Activated CD8-positive, alpha-beta memory T cell treated with anti-CD3 and anti-CD28 coated beads, Interleukin-2, amount 50 U/mL, for 48 hours (primary cell): ENCODE results near the gene SERPINA1.

ENCODE experiments used
- DNase-seq: peaks from one replicate; pipeline ENCODE4 v3.0.0-alpha.2; 2020

SERPINA1 gene

GRCh38 chr14:94368956-94369355 is 19.4 kb downstream of the SERPINA1 start:
- no peak for DNase-seq

GRCh38 chr14:94368243-94368590 is 20.2 kb downstream of the SERPINA1 start:
- DNase-seq: no peak

- DNase-seq: no peak
These were observed 20.8 kb downstream of the SERPINA1 start for GRCh38 chr14:94367347-94368242.

GRCh38 chr14:94366146-94366915 is 22.1 kb downstream of the SERPINA1 start, which contains the start of gene SERPINA2:
SERPINA2 (minus strand) TSS chr14:94366698.
- no peak for DNase-seq

- DNase-seq: no peak
These were observed 22.8 kb downstream of the SERPINA1 start for GRCh38 chr14:94365624-94366023.

- no peak for DNase-seq
These were observed 23.4 kb downstream of the SERPINA1 start for GRCh38 chr14:94364964-94365363.

- no peak for DNase-seq
These were observed 24.4 kb downstream of the SERPINA1 start for GRCh38 chr14:94364037-94364436.

- DNase-seq: no peak
These were observed 25.2 kb downstream of the SERPINA1 start for GRCh38 chr14:94363151-94363624.

- DNase-seq: no peak
These were observed 25.7 kb downstream of the SERPINA1 start for GRCh38 chr14:94362614-94363133.

- DNase-seq: peak; percentile 32
These were observed 26.7 kb downstream of the SERPINA1 start for GRCh38 chr14:94361682-94362081.

GRCh38 chr14:94360945-94361565 is 27.3 kb downstream of the SERPINA1 start:
- peak; percentile 23 for DNase-seq

GRCh38 chr14:94357166-94357565 is 31.2 kb downstream of the SERPINA1 start:
- DNase-seq: no peak

- no peak for DNase-seq
These were observed 31.9 kb downstream of the SERPINA1 start for GRCh38 chr14:94356379-94357056.

GRCh38 chr14:94355191-94355794 is 33.1 kb downstream of the SERPINA1 start:
- DNase-seq: peak; percentile 52

GRCh38 chr14:94354638-94355185 is 33.7 kb downstream of the SERPINA1 start:
- no peak for DNase-seq

GRCh38 chr14:94354190-94354589 is 34.2 kb downstream of the SERPINA1 start:
- DNase-seq: peak; percentile 25

- DNase-seq: no peak
These were observed 39.1 kb downstream of the SERPINA1 start for GRCh38 chr14:94349276-94349675.

- DNase-seq: no peak
These were observed 39.6 kb downstream of the SERPINA1 start for GRCh38 chr14:94348836-94349235.

GRCh38 chr14:94346841-94347240 is 41.6 kb downstream of the SERPINA1 start:
- no peak for DNase-seq

GRCh38 chr14:94346065-94346786 is 42.2 kb downstream of the SERPINA1 start:
- peak; percentile 78 for DNase-seq
